MM.1S (cell line): ENCODE measurements around the gene ELAVL4.

Experiments
- DNase-seq: peaks from one replicate; pipeline ENCODE4 v3.0.0-alpha.2; 2015
- H2AFZ ChIP-seq: fragments of 300-600 bp; sonication (generic); 2 replicates; pipeline ENCODE4 v1.6.0; 2016; ENCODE audit warnings: antibody characterized with exemption, low read length
- H3F3A ChIP-seq: fragments of 300-600 bp; sonication (generic); 2 replicates; pipeline ENCODE4 v1.6.1; 2016; ENCODE audit warnings: mild to moderate bottlenecking, antibody characterized with exemption, low read length, moderate library complexity, mixed read lengths; ENCODE audit not compliant: insufficient read depth
- H3K27ac ChIP-seq: fragments of 300-600 bp; sonication (generic); 2 replicates; pipeline ENCODE4 v1.5.1; 2016; ENCODE audit warnings: mild to moderate bottlenecking, low read length
- H3K27me3 ChIP-seq: fragments of 300-600 bp; sonication (generic); replicated peaks from 2 replicates; pipeline ENCODE4 v1.6.0; 2016; ENCODE audit warnings: low read length; ENCODE audit not compliant: insufficient read depth
- H3K36me3 ChIP-seq: fragments of 300-600 bp; sonication (generic); replicated peaks from 2 replicates; pipeline ENCODE4 v1.6.1; 2016; ENCODE audit warnings: mild to moderate bottlenecking, low read length, mixed read lengths; ENCODE audit not compliant: insufficient read depth
- H3K4me1 ChIP-seq: fragments of 300-600 bp; sonication (generic); 2 replicates; pipeline ENCODE4 v1.6.1; 2016; ENCODE audit warnings: low read length, mixed read lengths
- H3K4me2 ChIP-seq: fragments of 300-600 bp; sonication (generic); 2 replicates; pipeline ENCODE4 v1.6.0; 2016; ENCODE audit warnings: low read depth, low read length
- H3K4me3 ChIP-seq: fragments of 300-600 bp; sonication (generic); 2 replicates; pipeline ENCODE4 v1.5.1; 2016; ENCODE audit warnings: low read length, mixed read lengths
- H3K79me2 ChIP-seq: fragments of 300-600 bp; sonication (generic); 2 replicates; pipeline ENCODE4 v1.6.1; 2016; ENCODE audit warnings: mixed run types, low read length, mixed read lengths
- H3K9ac ChIP-seq: fragments of 300-600 bp; sonication (generic); 2 replicates; pipeline ENCODE4 v1.6.1; 2016; ENCODE audit warnings: low read length, mixed read lengths
- H3K9me2 ChIP-seq: fragments of 300-600 bp; sonication (generic); replicated peaks from 2 replicates; pipeline ENCODE4 v1.6.1; 2016; ENCODE audit warnings: mild to moderate bottlenecking, low read length, mixed read lengths; ENCODE audit not compliant: insufficient read depth
- H3K9me3 ChIP-seq: fragments of 300-600 bp; sonication (generic); replicated peaks from 2 replicates; pipeline ENCODE4 v1.6.1; 2016; ENCODE audit warnings: mild to moderate bottlenecking, low read length, mixed read lengths; ENCODE audit not compliant: insufficient read depth
- H4K20me1 ChIP-seq: fragments of 300-600 bp; sonication (generic); 2 replicates; pipeline ENCODE4 v1.6.1; 2016; ENCODE audit warnings: mild to moderate bottlenecking, low read length, moderate library complexity, mixed read lengths; ENCODE audit not compliant: insufficient read depth
- CTCF ChIP-seq: fragments of 300-600 bp; sonication (generic); IDR thresholded peaks from 2 replicates; pipeline ENCODE4 v1.5.1; 2016; ENCODE audit warnings: antibody characterized with exemption, low read length, mixed read lengths
- EZH2 ChIP-seq: fragments of 300-600 bp; sonication (generic); optimal IDR thresholded peaks from 2 replicates; pipeline ENCODE3; 2017; ENCODE audit warnings: low read depth, mild to moderate bottlenecking, antibody characterized with exemption, low read length, mixed read lengths
- EZH2phosphoT487 ChIP-seq: fragments of 300-600 bp; sonication (generic); IDR thresholded peaks from 2 replicates; pipeline ENCODE4 v1.6.1; 2018; ENCODE audit warnings: antibody characterized with exemption, low read length

The ELAVL4 gene

GRCh38 chr1:50155541-50155940 lies 46.8 kb downstream of the ELAVL4 start:
- H3F3A ChIP-seq: no peaks in the 10 kb centered on the region
- H3K27me3 ChIP-seq: no peaks in the 10 kb centered on the region
- no peak overlapping the region for H3K27ac ChIP-seq
- H3K79me2 ChIP-seq: no peaks in the 10 kb centered on the region
- no peak overlapping the region for H2AFZ ChIP-seq
- no peak overlapping the region for H3K4me3 ChIP-seq
- no peaks in the 10 kb centered on the region for H3K9me3 ChIP-seq
- H3K9ac ChIP-seq: no peak overlapping the region
- no peak for DNase-seq
- H3K36me3 ChIP-seq: no peaks in the 10 kb centered on the region
- TF ChIP-seq EZH2phosphoT487 (no peak), EZH2 (no peak), CTCF (no peak)
- no peaks in the 10 kb centered on the region for H3K4me1 ChIP-seq
- H3K9me2 ChIP-seq: no peaks in the 10 kb centered on the region
- H4K20me1 ChIP-seq: no peaks in the 10 kb centered on the region
- H3K4me2 ChIP-seq: no peak overlapping the region

GRCh38 chr1:50156241-50157010 lies 47.7 kb downstream of the ELAVL4 start:
- Histone ChIP-seq H4K20me1 (no peaks in the 10 kb centered on the region), H3K27ac (no peak overlapping the region), H3K4me3 (no peak overlapping the region), H3K36me3 (no peaks in the 10 kb centered on the region), H3K4me2 (no peak overlapping the region), H2AFZ (no peak overlapping the region), H3K4me1 (no peaks in the 10 kb centered on the region), H3K9ac (no peak overlapping the region), H3K9me3 (no peaks in the 10 kb centered on the region), H3K79me2 (no peaks in the 10 kb centered on the region), H3K27me3 (no peaks in the 10 kb centered on the region), H3K9me2 (no peaks in the 10 kb centered on the region), H3F3A (no peaks in the 10 kb centered on the region)
- no peak for DNase-seq
- TF ChIP-seq CTCF (no peak), EZH2 (no peak), EZH2phosphoT487 (no peak)

- Histone ChIP-seq H3K4me2 (no peak overlapping the region), H3K4me3 (no peak overlapping the region), H4K20me1 (no peaks in the 10 kb centered on the region), H3K9ac (no peak overlapping the region), H3F3A (no peaks in the 10 kb centered on the region), H3K27ac (no peak overlapping the region), H3K9me3 (no peaks in the 10 kb centered on the region), H2AFZ (no peak overlapping the region), H3K27me3 (no peaks in the 10 kb centered on the region), H3K36me3 (no peaks in the 10 kb centered on the region), H3K4me1 (no peaks in the 10 kb centered on the region), H3K9me2 (no peaks in the 10 kb centered on the region), H3K79me2 (no peaks in the 10 kb centered on the region)
- TF ChIP-seq CTCF (no peak), EZH2 (no peak), EZH2phosphoT487 (no peak)
- DNase-seq: no peak
Measured at GRCh38 chr1:50157306-50157941, 48.7 kb downstream of the ELAVL4 start.
